GM11168 (cell line): Measurements from ENCODE around the gene MLEC.

Source experiments
- in situ Hi-C: fragments of 300-500 bp; cut with MboI; formaldehyde crosslinking; loops from one replicate; pipeline ENCODE4 v1.12.0; 2022; ENCODE audit warnings: low sequenced_read_pairs; ENCODE audit not compliant: unreplicated experiment

Gene MLEC

GRCh38 chr12:120686690-120687577 lies at the start of gene MLEC:
Gene MLEC (plus strand): TSS chr12:120687149. CDS start chr12:120687297, 148 bp downstream.
- in situ Hi-C loops = no loop called here

DNA sequence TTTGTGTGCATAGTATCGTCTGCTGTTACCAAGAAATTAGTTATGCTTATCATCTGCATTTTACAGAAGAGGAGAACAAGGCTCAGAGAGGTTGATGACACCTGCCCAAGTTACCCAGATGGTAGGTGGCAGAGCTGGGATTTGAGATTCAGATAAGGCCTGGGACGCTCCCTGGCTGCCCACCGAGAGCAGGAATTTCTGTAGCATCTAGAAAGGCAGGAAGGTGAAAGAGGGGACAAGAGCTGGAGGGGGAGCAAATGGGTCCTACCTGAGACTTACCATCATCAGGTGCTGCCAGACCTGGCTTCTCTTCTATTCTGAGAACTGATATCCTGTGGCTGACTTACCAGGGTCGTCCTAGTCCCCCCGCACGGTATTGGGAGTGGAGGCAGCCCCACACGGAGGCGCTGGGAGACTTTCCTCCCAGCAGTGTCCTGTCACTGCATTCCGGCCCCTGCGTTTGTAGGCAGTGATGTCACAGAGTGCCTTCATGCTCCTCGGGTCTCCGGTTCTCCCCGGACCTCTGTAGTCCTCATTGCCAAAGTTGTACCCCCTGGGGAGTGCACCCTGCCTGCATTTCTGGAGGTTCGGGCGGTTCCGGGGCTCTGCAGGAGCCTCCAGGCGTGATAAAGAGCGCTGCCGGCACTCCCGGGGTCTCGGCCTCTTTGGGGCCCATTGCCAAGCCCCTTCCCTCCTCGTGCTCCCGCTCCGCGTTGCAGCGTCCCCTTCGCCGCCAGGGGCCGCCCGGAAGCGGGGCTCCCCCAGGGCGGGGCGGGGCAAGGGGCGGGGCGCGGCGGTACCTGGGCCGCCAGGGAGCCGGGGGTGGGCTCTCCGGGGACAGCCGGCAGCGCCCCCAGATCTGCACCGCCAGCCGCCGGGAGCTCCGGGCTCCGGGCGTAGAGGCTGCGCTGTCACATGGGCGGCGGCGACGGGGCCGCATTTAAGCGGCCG lies 46.9 kb upstream of the MLEC start, which contains the start of gene CABP1:
TSS of gene CABP1 (plus strand) at position 856 of the 951 bp plus-strand sequence. CDS start at position 916, 60 bp downstream.
- in situ Hi-C loops = loop anchor here (5.0 kb wide), 1 partner anchor 72 kb away; the partner anchor contains the start of gene UNC119B

DNA sequence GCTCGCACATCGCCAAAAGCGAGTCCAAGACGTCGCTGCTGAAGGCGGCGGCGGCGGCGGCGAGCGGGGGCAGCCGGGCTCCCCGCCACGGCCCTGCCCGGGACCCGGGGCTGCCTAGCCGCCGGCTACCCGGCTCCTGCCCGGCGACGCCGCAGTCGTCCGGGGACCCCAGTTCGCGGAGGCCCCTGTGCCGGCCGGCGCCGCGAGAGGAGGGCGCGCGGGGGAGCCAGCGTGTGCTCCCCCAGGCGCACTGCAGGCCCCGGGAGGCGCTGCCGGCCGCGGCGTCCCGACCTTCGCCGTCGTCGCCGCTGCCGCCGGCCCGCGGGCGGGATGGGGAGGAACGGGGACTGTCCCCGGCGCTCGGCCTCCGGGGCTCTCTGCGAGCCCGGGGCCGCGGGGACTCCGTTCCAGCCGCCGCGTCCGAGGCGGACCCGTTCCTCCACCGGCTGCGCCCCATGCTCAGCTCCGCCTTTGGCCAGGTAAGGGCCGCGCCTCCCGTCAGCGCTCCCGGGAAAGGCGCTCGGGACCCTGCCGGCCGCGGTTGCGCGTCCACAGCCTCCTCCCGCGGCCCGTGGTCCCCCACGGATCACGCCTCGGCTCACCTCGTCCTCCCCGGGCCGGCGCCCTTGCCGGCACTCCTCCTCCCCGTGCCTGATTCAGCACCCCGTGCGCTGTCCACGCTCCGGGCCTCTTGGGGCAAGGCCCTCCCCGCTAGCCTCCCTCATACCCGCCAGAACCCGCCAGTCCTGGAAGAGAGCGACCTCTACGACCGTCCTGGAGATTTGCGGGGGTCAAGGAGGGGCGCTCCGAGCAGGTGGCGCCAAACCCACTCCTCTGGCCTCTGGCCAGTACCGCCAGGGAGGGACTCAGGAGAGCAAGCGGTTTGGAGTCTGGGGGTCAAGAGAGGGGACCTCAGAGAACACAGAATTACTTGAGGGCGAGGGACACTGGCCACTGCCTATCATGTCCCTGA lies 45.8 kb upstream of the MLEC start:
- in situ Hi-C loops = loop anchor here (5.0 kb wide), 1 partner anchor 71 kb away; the partner anchor contains the start of gene UNC119B

DNA sequence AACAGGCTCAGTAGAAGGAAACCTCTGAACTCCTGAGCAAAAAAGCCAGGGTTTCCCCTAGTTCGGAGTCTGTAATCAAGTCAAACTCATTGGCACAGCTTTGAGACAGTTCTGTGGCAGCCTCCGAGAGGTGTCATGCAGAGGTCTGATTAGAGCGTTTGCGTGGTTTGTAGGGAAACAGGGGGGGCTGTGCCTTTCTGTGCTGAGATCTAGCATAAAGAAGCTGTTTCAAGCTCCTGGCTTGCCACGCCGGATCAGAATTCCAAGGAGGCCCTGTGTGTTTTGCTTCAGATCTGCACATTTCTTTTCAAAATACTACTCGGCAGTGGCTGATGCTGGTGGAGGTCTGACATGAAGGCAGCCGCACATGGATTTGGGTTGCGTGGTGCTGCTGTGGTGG lies 44.8 kb upstream of the MLEC start:
- in situ Hi-C loops = loop anchor here (5.0 kb wide), 1 partner anchor 70 kb away; the partner anchor contains the start of gene UNC119B

- in situ Hi-C loops = loop anchor here (5.0 kb wide), 1 partner anchor 69 kb away; the partner anchor contains the start of gene UNC119B
Observed at GRCh38 chr12:120642826-120643225, 44.1 kb upstream of the MLEC start.

DNA sequence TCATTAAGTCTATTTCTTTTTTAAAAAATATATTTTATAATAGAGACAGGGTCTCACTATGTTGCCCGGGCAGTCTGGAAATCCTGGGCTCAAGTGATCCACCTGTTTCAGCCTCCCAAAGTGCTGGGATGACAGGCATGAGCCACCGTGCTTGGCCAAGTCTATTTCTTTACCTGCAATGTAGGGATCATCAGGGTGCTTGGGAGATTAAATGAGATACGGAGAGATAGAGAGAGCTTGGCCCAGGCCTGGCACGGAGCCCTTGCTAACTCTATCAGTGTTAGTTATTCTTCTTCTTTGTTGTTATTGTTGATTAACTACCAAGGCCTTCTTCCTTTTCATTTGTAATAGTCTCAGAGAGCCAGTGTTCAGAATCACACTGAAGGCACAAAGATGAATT lies 43.4 kb upstream of the MLEC start:
- in situ Hi-C loops = loop anchor here (5.0 kb wide), 1 partner anchor 69 kb away; the partner anchor contains the start of gene UNC119B

GRCh38 chr12:120646044-120646443 lies 40.9 kb upstream of the MLEC start:
- in situ Hi-C loops = no loop called here

DNA sequence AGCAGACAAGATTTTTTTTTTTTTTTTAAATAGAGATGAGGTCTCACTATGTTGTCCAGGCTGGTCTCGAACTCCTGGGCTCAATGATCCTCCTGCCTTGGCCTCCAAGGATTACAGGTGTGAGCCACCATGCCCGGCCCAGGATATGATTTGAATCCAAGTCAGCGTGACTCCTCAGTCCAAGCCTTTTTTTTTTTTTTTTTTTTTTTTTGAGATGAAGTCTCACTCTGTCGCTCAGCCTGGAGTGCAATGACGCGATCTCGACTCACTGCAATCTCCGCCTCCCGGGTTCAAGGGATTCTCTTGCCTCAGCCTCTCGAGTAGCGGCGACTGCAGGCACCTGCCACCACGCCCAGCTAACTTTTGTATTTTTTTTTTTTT lies 39.6 kb upstream of the MLEC start:
- in situ Hi-C loops = no loop called here

GRCh38 chr12:120649442-120650232 lies 37.3 kb upstream of the MLEC start:
- in situ Hi-C loops = no loop called here

GRCh38 chr12:120650233-120650690 lies 36.7 kb upstream of the MLEC start:
- in situ Hi-C loops = no loop called here

DNA sequence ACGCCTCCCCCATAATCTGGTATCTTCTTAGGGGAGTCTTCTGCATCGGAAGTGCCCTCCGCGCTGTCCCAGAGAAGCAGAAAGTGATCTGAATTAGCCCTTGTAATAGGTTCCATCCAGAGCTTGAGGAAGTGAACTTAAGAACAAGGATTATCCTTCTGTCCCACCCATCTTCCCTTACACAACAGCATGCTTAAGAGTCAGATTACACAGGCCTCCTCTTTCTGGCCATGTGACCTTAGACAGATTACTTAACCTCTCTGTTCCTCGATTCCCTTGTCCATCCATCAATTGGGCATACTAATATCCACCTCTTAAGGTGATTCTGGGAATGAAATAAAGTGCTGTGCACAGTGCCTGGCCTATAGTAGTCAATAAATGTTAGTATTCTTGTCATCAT lies 35.1 kb upstream of the MLEC start:
- in situ Hi-C loops = no loop called here

- in situ Hi-C loops = no loop called here
Observed at GRCh38 chr12:120652656-120653435, 34.1 kb upstream of the MLEC start.

DNA sequence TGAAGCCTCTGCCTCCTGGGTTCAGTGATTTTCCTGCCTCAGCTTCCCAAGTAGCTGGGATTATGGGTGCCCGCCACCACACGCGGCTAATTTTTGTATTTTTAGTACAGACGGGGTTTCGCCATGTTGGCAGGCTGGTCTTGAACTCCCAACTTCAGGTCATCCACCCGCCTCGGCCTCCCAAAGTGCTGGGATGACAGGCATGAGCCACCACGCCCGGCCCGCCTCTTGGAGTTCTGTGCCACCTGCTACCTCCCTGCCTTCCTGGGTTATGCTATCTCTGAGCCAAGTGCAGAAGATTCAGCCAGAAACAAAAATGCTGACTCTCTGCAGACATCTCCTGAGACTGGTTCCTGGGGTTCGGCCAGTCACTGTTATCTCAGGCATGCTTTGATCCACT lies 33.3 kb upstream of the MLEC start:
- in situ Hi-C loops = no loop called here

DNA sequence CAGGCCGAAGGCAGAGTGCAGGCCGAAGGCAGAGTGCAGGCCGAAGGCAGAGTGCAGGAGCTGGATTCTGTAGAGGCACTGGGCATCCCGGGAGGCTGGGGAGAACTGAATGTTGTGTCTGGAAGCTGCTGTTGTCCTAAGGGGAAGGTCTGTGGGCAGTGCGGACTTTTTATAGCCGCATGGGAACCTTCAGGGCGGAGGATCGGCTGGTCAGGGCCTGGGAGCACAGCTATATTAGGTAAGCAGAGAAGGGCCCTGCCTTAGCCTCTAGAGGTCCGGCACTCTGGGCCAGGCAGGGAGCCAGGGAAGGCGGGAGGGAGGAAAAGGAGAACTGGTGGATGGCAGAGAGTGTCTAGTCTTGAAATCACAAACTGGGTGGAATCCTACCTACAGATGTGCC lies 32.3 kb upstream of the MLEC start:
- in situ Hi-C loops = no loop called here

GRCh38 chr12:120656008-120656407 lies 30.9 kb upstream of the MLEC start:
- in situ Hi-C loops = no loop called here

GRCh38 chr12:120658286-120659150 lies 28.4 kb upstream of the MLEC start:
- in situ Hi-C loops = no loop called here

DNA sequence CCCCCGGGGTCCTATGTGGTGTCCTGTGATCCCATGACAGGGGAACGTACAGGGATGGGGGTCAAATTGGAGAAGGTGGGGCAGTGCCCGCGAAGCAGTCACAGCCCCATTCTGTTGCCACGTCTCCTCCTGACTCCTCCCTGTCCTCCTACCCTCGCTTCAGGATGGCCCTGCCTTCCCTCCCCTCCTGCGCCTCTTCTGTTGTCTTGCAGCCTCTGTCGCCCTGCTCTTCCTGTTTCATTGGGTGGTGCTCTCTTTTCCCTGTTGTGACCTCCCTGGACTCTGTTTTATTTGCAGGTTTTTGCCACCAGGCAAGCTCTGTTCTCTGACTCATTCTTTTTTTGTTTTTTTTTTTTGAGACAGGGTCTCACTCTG lies 27.8 kb upstream of the MLEC start:
- in situ Hi-C loops = no loop called here
